ENCODE data around the gene TPM1. TPM values are rescaled to one million over a fixed set of nuclear protein-coding genes. Genes with fewer than 3 reads are reported as not detected.

The TPM1 gene
- total RNA-seq, 2 donors from 2014 or later: 564 to 629 TPM

DNA sequence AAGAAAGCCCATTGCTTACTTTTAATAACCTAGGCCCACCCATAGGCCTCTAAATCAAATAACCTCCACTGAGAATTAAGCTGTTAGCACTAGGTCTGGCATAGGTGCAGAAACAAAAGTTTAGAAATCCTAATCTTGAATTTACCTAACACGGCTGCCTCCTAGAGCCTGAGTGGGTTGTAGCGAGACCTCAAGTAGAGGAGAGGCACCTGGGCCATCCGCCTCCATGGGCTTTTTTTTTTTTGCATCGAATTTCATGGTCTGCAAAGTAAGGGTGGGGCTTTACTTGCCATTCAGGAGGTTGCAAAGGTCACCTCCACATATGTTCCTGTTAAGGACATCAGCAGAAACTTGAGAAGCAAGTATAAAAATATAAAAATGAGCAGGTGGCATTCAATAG, 6.6 kb upstream of the TPM1 start:
- Histone ChIP-seq H3K4me3 (no peak overlapping the region), H3K27ac (no peak overlapping the region), H3K9me3 (no peaks in the 10 kb centered on the region), H3K36me3 (no peaks in the 10 kb centered on the region), H3K27me3 (replicated peaks; ENCODE audit: insufficient read depth) (no peaks in the 10 kb centered on the region), H3K4me1 (replicated peaks) (no peaks in the 10 kb centered on the region)
- TF ChIP-seq, protein P1, sequence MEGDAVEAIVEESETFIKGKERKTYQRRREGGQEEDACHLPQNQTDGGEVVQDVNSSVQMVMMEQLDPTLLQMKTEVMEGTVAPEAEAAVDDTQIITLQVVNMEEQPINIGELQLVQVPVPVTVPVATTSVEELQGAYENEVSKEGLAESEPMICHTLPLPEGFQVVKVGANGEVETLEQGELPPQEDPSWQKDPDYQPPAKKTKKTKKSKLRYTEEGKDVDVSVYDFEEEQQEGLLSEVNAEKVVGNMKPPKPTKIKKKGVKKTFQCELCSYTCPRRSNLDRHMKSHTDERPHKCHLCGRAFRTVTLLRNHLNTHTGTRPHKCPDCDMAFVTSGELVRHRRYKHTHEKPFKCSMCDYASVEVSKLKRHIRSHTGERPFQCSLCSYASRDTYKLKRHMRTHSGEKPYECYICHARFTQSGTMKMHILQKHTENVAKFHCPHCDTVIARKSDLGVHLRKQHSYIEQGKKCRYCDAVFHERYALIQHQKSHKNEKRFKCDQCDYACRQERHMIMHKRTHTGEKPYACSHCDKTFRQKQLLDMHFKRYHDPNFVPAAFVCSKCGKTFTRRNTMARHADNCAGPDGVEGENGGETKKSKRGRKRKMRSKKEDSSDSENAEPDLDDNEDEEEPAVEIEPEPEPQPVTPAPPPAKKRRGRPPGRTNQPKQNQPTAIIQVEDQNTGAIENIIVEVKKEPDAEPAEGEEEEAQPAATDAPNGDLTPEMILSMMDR (IDR thresholded peaks at IDR 0.05): no peak
- TF ChIP-seq POLR2A (IDR thresholded peaks at IDR 0.05) (no peak), POLR2AphosphoS5 (IDR thresholded peaks at IDR 0.05) (no peak)
- no peak for DNase-seq (ENCODE audit: low spot score)
- 76% methylated on average over 4 of the region's 4 CpGs for WGBS
- intact Hi-C loops (cut with DNase I): no loop called here

DNA sequence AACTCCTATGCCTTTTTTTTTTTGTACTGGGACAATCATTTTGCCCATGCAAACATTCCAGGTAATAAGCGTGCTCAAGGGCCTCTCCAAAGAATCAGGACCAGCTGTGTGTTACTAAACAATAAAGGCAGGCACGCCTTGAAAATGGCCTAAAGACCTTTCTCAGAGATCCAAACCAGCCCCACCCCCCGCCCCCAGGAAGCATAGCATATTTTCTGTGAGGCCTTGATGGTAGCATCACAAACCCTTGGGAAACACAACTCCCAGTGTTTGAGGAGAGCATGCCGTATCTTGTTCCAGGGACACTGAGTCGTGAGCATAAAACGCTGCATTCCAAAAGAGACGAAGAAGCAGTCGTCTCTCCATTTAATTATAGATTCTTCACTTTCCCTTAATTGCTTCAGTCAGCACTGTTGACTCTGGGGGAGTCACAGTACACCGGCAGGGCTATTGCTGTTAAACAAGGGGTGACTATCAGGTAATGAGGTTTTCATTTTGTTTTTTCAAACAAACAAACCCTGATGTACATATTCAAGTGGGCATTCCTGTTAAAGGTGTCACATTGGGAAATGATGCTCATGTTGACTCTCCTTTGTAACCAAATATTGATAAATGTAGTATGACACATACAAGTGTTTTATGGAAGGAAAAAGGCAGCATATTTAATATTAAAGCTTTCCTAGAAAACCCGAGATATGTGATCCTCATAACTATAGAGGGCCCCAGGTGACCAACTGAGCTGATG, 4.4 kb upstream of the TPM1 start:
- TF ChIP-seq, protein P1 (IDR thresholded peaks at IDR 0.05): no peak
- TF ChIP-seq POLR2A (IDR thresholded peaks at IDR 0.05): no peak
- TF ChIP-seq POLR2AphosphoS5 (IDR thresholded peaks at IDR 0.05): no peak
- H3K27ac ChIP-seq: no peak overlapping the region
- intact Hi-C loops (cut with DNase I): no loop called here
- no peak for DNase-seq (ENCODE audit: low spot score)
- no peaks in the 10 kb centered on the region for H3K36me3 ChIP-seq
- no peaks in the 10 kb centered on the region for H3K27me3 ChIP-seq (replicated peaks; ENCODE audit: insufficient read depth)
- H3K4me3 ChIP-seq: no peak overlapping the region
- no peaks in the 10 kb centered on the region for H3K9me3 ChIP-seq
- WGBS: 59% methylated on average over 10 of the region's 10 CpGs
- H3K4me1 ChIP-seq (replicated peaks): no peaks in the 10 kb centered on the region

DNA sequence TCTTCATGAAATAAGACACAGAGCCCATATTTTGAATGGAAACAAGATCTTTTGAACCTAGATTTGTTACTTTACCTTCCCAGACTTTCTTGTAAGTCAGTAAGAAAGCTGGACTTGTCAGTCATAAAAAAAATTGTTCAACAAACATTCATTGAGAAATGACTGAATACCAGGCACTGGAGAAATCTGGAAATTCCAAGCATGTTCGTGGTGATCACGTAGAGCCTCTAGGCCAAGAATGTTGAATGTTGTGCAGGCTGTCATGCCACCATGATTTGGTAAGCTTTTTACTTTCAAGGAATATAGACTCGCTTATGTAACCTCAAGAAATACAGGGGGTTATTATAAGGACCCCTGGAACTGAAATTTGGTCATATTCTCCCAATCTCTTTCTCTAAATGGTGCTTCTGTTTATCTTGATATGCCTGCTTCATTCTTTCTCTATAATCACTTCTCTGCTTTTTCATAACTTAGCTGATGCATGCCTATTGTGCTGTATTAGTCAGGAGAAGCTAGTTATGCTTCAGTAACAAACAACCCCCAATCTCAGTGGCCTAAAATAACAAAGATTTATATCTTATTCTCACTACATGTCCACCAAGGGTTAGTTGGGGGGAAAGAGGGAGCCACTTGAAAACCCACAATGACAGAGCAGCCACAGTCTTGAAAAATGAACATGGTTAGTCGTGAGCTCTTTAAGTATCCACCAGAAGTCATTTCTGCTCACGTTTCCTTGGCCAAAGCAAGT, 3.4 kb upstream of the TPM1 start:
- Histone ChIP-seq H3K4me3 (no peak overlapping the region), H3K9me3 (no peaks in the 10 kb centered on the region), H3K27me3 (replicated peaks; ENCODE audit: insufficient read depth) (no peaks in the 10 kb centered on the region), H3K4me1 (replicated peaks) (no peaks in the 10 kb centered on the region), H3K36me3 (no peaks in the 10 kb centered on the region), H3K27ac (no peak overlapping the region)
- no peak for TF ChIP-seq POLR2A (IDR thresholded peaks at IDR 0.05)
- no peak for TF ChIP-seq POLR2AphosphoS5 (IDR thresholded peaks at IDR 0.05)
- TF ChIP-seq, protein P1 (IDR thresholded peaks at IDR 0.05): no peak
- 94% methylated on average over 5 of the region's 5 CpGs for WGBS
- no peak for DNase-seq (ENCODE audit: low spot score)
- intact Hi-C loops (cut with DNase I): no loop called here

DNA sequence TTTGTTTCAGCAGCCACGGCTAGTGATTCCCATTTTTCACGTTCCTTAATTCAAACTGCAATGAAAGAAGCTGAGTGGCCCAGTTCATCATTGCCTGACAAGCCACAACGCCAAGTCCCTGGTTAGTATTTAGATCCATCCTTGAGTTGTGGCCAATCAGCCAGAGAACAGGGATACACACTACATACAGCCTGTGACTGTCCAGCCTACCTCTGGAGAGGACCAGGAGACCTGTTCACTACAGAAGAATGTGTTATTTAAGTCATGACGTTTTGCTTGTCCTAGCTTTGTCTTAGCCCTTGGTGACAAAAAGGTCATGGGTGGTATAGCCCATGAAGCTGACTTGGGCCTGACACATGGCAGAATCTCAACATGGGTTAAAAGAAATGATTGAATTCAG, 2.7 kb upstream of the TPM1 start:
- H3K4me3 ChIP-seq: no peak overlapping the region
- H3K9me3 ChIP-seq: no peaks in the 10 kb centered on the region
- 93% methylated on average over 4 of the region's 4 CpGs for WGBS
- TF ChIP-seq, protein P1 (IDR thresholded peaks at IDR 0.05): no peak
- no peak for TF ChIP-seq POLR2A (IDR thresholded peaks at IDR 0.05)
- no peak for TF ChIP-seq POLR2AphosphoS5 (IDR thresholded peaks at IDR 0.05)
- H3K4me1 ChIP-seq (replicated peaks): no peaks in the 10 kb centered on the region
- no peak for DNase-seq (ENCODE audit: low spot score)
- intact Hi-C loops (cut with DNase I): loop anchor here (2.0 to 5.0 kb wide), 2 partner anchors 191 to 258 kb away; no protein-coding TSS in a partner anchor
- H3K27ac ChIP-seq: no peak overlapping the region
- H3K27me3 ChIP-seq (replicated peaks; ENCODE audit: insufficient read depth): no peaks in the 10 kb centered on the region
- no peaks in the 10 kb centered on the region for H3K36me3 ChIP-seq

Data from prostate gland (tissue), 2 donors.